HTR-8/SVneo (cell line): ENCODE measurements around the gene OR8K1.

Experiments
- DNase-seq: peaks from one replicate; pipeline ENCODE4 v3.0.0; 2011; ENCODE audit warnings: low spot score, mixed read lengths; ENCODE audit not compliant: insufficient read length
- FAIRE-seq: peaks from 2 replicates; lab custom pipeline; 2011; peaks lifted over from hg19 to GRCh38; lab: Jason Lieb, UNC

OR8K1 gene

DNA sequence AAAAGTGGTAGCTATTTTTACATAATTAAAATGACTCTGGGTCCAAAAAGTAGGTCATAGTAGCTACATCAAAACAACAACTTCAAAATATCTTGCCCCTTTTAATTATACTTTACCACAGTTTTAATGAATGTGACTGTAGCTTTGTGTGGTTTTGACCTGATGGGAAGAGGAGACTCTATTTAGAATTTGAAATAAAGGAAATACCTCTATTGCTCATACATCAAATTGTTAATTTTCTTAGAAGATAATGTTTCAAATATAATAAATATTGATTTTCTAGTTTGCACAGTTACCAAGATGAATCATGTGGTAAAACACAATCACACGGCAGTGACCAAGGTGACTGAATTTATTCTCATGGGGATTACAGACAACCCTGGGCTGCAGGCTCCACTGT, at the start of gene OR8K1:
Gene OR8K1, plus strand, starts transcription at position 301 of the 400 bp plus-strand sequence. Its CDS starts 0 bp downstream, at position 301.
- FAIRE-seq: no peak

DNA sequence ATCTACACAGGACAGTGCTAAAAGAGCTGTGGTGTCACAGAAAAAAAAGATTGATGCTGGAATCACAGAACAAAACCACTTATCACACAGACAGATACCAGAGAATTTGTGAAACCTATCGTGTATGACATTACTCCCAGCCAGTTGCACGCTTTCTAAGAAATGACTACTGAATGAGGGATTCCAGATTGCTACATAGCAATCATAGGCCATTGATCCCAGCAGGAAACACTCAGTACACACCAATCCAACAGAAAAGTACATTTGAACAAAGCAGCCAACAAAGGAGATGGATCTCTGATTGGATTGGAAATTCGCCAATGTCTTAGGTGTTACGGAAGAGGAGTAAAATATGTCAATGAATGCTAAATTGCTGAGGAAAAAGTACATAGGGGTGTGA, 48.9 kb upstream of the OR8K1 start:
- DNase-seq: no peak
- FAIRE-seq: no peak

More for the DNA sequence above, at the start of gene OR8K1:
- DNase-seq: no peak

DNA sequence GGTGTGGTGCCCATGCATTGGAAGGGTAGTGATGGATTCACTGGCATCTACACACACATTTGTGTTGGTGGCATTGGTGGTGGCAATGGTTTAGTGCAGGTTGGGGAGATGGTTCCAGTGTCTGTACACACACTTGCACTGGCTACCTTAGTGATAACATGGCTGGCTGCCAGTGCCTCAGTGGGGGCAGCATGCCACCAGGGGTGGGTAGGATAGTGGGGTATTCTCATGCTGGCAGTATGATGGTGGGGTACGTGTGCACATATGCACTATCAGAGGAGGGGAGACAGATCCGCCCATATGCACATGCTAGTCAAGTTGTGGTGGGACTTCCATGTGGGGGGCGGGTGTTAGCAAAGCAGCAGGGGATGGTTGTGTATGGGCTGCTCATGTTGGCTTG, 38.0 kb upstream of the OR8K1 start:
- FAIRE-seq (no peak), DNase-seq (no peak)

DNA sequence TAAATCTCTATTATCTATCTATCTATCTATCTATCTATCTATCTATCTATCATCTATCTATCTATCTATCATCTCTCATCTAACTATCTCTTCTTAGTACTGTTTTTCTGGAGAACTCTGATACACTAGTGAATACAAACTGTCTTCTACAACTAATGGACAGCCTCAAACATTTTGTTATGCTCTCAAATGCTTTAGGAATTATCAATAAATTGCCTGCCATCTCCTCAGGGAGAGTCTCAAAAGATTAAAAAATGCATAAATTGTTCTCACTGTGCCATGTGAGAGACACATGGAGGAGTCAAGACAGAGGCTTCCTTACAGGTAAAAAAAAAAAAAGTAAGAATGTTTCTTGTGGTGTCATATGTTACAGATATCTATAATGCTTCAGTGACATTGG, 31.0 kb upstream of the OR8K1 start, which contains the start of gene OR8K3:
Gene OR8K3, plus strand, starts transcription at position 301 of the 400 bp plus-strand sequence. CDS start 3,163 bp downstream, outside the sequence.
- DNase-seq (no peak), FAIRE-seq (no peak)

DNA sequence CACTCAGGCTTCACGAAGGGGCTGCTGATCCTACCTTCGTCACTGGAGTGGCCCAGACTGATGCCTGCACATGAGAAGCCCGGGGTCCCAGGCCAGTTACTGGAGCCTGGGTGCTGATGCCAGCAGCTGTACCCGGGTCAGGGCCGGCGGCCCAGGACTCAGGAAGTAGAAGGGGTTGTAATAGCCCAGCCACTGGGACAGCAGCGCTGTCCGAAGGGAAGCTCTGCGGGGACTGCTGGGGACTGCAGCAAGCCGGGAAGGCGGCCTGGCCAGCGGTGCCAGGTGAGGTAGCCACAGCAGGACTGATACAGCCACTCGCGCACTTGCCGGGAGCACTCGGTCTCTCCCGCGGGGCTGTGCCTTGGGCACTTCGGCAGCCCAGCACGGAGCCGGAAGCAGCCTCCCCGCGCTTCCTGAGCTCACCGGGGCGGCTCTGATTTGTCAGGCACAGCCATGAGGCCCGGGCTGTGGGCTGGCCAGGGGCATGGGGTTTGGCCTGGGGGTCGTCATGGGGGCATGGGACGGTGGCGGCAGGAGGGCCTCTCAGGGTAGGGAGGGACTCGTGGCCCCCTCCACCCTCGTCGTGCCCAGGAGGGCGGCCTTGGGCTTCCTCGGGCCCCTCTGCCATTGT, 13.9 kb upstream of the OR8K1 start:
- DNase-seq: no peak
- no peak for FAIRE-seq

DNA sequence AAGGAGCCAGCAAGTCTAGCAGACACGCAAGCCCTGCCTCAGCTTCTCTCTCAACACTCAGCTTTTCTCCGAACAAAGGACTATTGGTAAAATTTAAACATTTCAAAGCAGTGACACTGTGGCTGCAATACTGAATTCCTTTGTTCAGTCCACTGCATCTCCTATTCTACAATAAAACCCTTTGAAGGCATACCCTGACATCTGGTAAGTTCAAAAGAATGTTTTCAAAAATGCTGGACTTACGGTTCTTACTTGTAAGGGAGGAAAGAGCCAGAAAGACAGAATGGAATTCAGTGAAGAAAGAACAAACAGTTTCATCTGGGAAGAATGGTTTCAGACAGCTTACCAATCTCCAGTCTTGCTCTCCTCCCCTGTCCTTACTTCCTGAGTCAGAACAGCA, 12.7 kb upstream of the OR8K1 start:
- FAIRE-seq (no peak), DNase-seq (no peak)

DNA sequence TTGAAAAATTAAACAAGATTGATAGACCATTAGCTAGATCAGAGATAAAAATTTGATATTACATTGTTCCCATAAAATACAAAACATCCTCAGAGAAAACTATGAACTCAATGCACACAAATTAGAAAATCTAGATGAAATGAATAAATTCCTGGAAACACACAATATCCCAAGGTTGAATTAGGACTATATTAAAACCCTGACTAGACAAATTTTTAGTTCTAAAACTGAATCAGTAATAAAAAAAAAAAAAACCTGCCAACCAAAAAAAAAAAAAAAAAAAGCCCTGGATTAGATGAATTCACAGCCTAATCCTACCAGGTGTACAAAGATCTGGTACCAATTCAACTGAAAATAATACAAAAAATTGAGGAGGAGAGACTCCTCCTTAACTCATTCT, 5.5 kb upstream of the OR8K1 start:
- DNase-seq (no peak), FAIRE-seq (no peak)

DNA sequence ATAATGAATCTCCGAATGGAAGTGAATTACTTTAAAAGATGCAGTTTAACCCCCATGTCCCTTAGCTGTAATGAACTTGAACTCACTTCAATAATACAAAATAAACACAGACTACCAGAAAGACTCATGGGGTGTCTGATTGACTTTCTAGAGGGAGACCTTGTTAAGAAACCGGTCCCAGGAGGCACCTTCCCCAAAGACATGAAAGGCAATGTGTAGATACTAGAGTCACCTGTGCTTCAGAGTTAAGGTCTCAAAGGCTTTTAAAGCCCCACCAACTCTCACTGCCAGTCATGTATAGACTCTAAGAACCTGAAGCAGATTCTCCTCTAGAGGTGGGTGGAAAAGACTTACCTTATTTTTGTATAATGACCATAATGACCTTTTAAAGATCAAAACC, 8.2 kb downstream of the OR8K1 start, which contains the start of gene OR8J1:
Gene OR8J1, plus strand, starts transcription at position 301 of the 400 bp plus-strand sequence. CDS start 5,956 bp downstream, outside the sequence.
- no peak for FAIRE-seq
- DNase-seq: no peak

DNA sequence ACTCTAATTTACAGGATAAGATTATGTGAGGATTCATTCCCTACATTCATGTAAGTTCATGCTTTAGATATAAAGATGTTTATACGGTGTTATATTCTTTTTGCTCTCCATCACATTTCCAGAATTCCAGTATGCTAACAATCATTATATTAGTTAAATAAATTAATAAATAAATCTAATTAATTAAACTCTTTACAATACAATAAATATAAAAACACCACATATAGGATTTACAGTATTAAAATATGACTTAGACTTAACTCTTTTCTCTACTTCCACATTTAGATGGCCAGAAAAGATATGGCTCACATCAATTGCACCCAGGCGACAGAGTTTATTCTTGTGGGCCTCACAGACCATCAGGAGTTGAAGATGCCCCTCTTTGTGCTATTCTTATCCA, 29.5 kb downstream of the OR8K1 start, which contains the start of gene OR8U1:
Gene OR8U1, plus strand, starts transcription at position 301 of the 400 bp plus-strand sequence. Its CDS starts 0 bp downstream, at position 301.
- no peak for DNase-seq
- no peak for FAIRE-seq

DNA sequence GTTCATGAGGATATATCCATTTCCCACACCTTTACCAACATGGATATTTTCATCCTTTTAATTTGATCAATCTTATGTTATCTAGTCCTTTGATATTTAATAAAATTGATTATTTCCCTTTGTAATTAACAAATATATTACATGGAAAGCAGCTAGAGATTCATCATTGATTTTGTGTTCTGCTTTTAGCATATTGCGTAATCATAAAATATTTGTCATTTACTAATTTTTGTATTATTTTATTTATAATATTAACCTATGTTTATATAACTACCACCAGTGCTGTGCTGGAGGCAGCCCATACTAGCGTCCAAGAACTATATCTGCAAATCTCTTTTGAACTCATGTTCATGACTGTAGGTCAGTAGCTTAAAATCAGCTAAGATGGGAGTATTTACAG, 34.3 kb downstream of the OR8K1 start:
- FAIRE-seq (no peak), DNase-seq (no peak)

DNA sequence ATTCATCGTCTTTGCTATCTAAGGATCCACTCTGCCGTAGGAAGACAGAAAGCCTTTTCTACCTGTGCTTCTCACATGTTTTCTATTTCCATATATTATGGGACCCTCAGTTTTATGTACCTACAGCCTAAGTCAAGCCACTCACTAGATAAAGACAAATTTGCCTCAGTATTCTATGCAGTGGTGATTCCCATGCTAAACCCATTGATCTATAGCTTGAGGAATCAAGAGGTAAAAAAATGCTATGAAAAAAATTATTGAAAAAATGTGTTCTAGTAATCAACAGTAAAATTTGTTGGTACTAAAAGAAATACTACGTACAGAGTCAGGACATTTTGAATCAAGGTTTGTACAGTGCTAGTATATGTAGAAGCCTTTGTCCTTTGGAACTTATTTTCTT, 48.5 kb downstream of the OR8K1 start:
- FAIRE-seq (no peak), DNase-seq (no peak)

DNA sequence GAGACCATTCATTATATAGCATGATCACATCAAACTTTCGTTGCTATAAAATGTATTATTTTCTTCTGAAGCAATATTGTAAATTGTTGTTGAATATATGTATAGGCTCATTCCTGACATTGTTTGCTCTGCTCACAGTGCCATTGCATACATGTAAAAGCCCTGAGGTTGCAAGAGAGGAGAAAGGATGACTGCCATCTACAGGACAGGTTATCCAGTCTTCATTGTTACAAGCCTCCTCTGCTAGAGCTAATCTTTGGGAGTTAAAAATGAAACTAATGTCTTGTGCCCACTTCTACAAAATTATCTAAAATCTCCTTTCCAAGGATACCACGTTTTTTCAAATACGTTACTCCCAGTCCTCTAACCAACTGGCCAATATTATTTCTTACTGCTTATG, 50.2 kb downstream of the OR8K1 start:
- FAIRE-seq: no peak
- no peak for DNase-seq
